Measurements from ENCODE around the gene PTGER2.

PTGER2 gene

GRCh38 chr14:52313903-52314594 lies at the start of gene PTGER2:
Gene PTGER2 (plus strand): TSS chr14:52314312. CDS start chr14:52314549, 237 bp downstream.
- DNase-seq: peak in 19 of 51 donors; percentile 1 to 44 (median 11)

GRCh38 chr14:52265253-52265652 lies 48.9 kb upstream of the PTGER2 start:
- DNase-seq: no peak

- DNase-seq: no peak
Observed at GRCh38 chr14:52266179-52266578, 47.9 kb upstream of the PTGER2 start.

GRCh38 chr14:52266782-52267181 lies 47.3 kb upstream of the PTGER2 start:
- DNase-seq: no peak

- DNase-seq: no peak
Observed at GRCh38 chr14:52267501-52268278, 46.4 kb upstream of the PTGER2 start, which contains the start of gene PTGDR. Gene PTGDR (plus strand): TSS chr14:52267698. CDS start chr14:52267815, 117 bp downstream.

- no peak for DNase-seq
Observed at GRCh38 chr14:52268279-52269061, 45.6 kb upstream of the PTGER2 start.

GRCh38 chr14:52269100-52269499 lies 45.0 kb upstream of the PTGER2 start:
- no peak for DNase-seq

- DNase-seq: no peak
Observed at GRCh38 chr14:52269982-52270381, 44.1 kb upstream of the PTGER2 start.

GRCh38 chr14:52271538-52271937 lies 42.6 kb upstream of the PTGER2 start:
- DNase-seq: no peak

- no peak for DNase-seq
Observed at GRCh38 chr14:52272375-52272774, 41.7 kb upstream of the PTGER2 start.

- no peak for DNase-seq
Observed at GRCh38 chr14:52275372-52275771, 38.7 kb upstream of the PTGER2 start.

GRCh38 chr14:52277552-52277951 lies 36.6 kb upstream of the PTGER2 start:
- no peak for DNase-seq

- peak in 1 of 51 donors; percentile 3 for DNase-seq
Observed at GRCh38 chr14:52279408-52279807, 34.7 kb upstream of the PTGER2 start.

GRCh38 chr14:52283099-52283498 lies 31.0 kb upstream of the PTGER2 start:
- no peak for DNase-seq

GRCh38 chr14:52286661-52287649 lies 27.2 kb upstream of the PTGER2 start:
- DNase-seq: peak in 2 of 51 donors; percentile 1 to 7

- no peak for DNase-seq
Observed at GRCh38 chr14:52296378-52296777, 17.7 kb upstream of the PTGER2 start.

GRCh38 chr14:52298795-52299194 lies 15.3 kb upstream of the PTGER2 start:
- no peak for DNase-seq

- peak in 2 of 51 donors; percentile 2 to 5 for DNase-seq
Observed at GRCh38 chr14:52299692-52300278, 14.3 kb upstream of the PTGER2 start.

- no peak for DNase-seq
Observed at GRCh38 chr14:52303236-52303635, 10.9 kb upstream of the PTGER2 start.

GRCh38 chr14:52304248-52304904 lies 9.7 kb upstream of the PTGER2 start:
- DNase-seq: no peak

Measured in hypothalamus (tissue), 51 donors.